Ovary (tissue), 9 donors: Measurements from ENCODE around the gene DST. TPM values are rescaled to one million over a fixed set of nuclear protein-coding genes. Genes with fewer than 3 reads are reported as not detected.
A peak's percentile ranks its signal among the peaks of the same experiment; 100 is the strongest.

Experiments used
- DNase-seq, 5 donors: peaks; one replicate each; pipeline ENCODE4 v3.0.0-alpha.2; 2019 to 2020
- H3K27ac ChIP-seq, 2 donors: fragments of 200-600 bp; one replicate each; pipeline versions ENCODE4 v1.5.1 to v1.8.0; 2019 to 2022
- H3K27me3 ChIP-seq: fragments of 200-600 bp; one replicate; pipeline ENCODE4 v1.8.0; 2022
- H3K36me3 ChIP-seq: fragments of 200-600 bp; sonication (generic); one replicate; pipeline ENCODE4 v1.5.1; 2019
- H3K4me1 ChIP-seq: one replicate; pipeline ENCODE4 v1.8.1; 2013; ENCODE audit warnings: mild to moderate bottlenecking, moderate library complexity; ENCODE audit not compliant: insufficient read depth
- H3K4me3 ChIP-seq: fragments of 200-600 bp; sonication (generic); one replicate; pipeline ENCODE4 v1.5.1; 2017
- H3K9me3 ChIP-seq, 2 donors: fragments of 200-600 bp in 1 of 2; sonication (generic) in 1 of 2; one replicate each; pipeline versions ENCODE4 v1.5.1 to v1.8.1; 2013 to 2019; ENCODE audit warnings: mild to moderate bottlenecking in 1 of 2, moderate library complexity in 1 of 2
- CTCF ChIP-seq, 3 donors: fragments of 450-650 bp in 2 of 3; fragments of 200-600 bp in 1 of 3; IDR thresholded peaks; one replicate each; pipeline versions ENCODE4 v1.5.1 to v1.8.0; 2016 to 2022; ENCODE audit warnings: antibody characterized with exemption in 3 of 3, mild to moderate bottlenecking in 1 of 3
- EP300 ChIP-seq: sonication (generic); formaldehyde crosslinking; IDR thresholded peaks from one replicate; pipeline ENCODE4 v1.6.1; 2017; ENCODE audit warnings: antibody characterized with exemption
- POLR2A ChIP-seq: fragments of 450-650 bp; IDR thresholded peaks from one replicate; pipeline ENCODE4 v1.6.1; 2017; ENCODE audit warnings: antibody characterized with exemption, mild to moderate bottlenecking, moderate library complexity
- WGBS, 3 donors: extraction: QIAGEN DNeasy Blood & Tissue Kit in 1 of 3; methylation state at CpG; one replicate each; pipeline versions ENCODE4 v1.1.5 to v1.1.7; 2013 to 2017; 5-methylcytosine and 5-hydroxymethylcytosine counted together
- intact Hi-C, 4 donors: fragments of 100-400 bp; cut with DNase I; formaldehyde crosslinking; loops; one replicate each; pipeline versions ENCODE4 v1.11.0 to v1.15.1; 2022 to 2023
- polyA plus RNA-seq, 2 donors: library from polyadenylated mRNA; stranded (reverse); fragments of 200-250 nt in 1 of 2; fragments of 350-450 nt in 1 of 2; fragmentation: Illumina TruSeq in 1 of 2; extraction: RNeasy Lipid Tissue Mini Kit (QIAGEN cat#74804) in 1 of 2; gene quantifications; one replicate each; pipeline ENCODE4 v1.2.3, GENCODE V29; 2013 to 2014
- total RNA-seq, 7 donors: library from RNA; depleted of rRNA in 2 of 7; stranded (reverse); fragments of >200 nt in 2 of 7; fragmentation: NEBNext Ultra II Directional in 3 of 7; extraction: Animal tissue kit (Norgen Biotek cat#: 25700) in 3 of 7; gene quantifications; one replicate each; pipeline versions ENCODE4 v1.1.0 to v1.2.4, GENCODE V29; 2016 to 2023
- donor health status: DM: no; HTN: no; CAD: no; lungs with moderate emphysema.
- donor health status: DM: no; HTN: no; CAD: no.
- donor health status: Bipolar disorder and iron deficiency.
- donor health status: DM: yes; HTN: yes; CAD: no.
- donor health status: DM: no; HTN: no; CAD: no.
- donor health status: DM: yes; HTN: yes; CAD: no.

The DST gene
- total and polyA plus RNA-seq, 9 donors, result 124 to 290 (median 174) TPM

- TF ChIP-seq POLR2A (no peak), EP300 (no peak), CTCF (IDR thresholded peaks at IDR 0.05) (no peak)
- H3K36me3 ChIP-seq, result no peaks in the 10 kb centered on the region
Observed at GRCh38 chr6:56459030-56459805, 183.5 kb downstream of the DST start.

GRCh38 chr6:56458324-56458884, 184.3 kb downstream of the DST start:
- TF ChIP-seq EP300 (no peak), CTCF (IDR thresholded peaks at IDR 0.05) (no peak), POLR2A (no peak)
- H3K27me3 ChIP-seq, result no peaks in the 10 kb centered on the region
- no peaks in the 10 kb centered on the region for H3K9me3 ChIP-seq
- no peaks in the 10 kb centered on the region for H3K36me3 ChIP-seq
- no peak for DNase-seq
- intact Hi-C loops, result no loop called here
- WGBS, 3 donors, result 79 to 84% (median 81%) methylated on average over 5 of the region's 5 CpGs
- no peaks in the 10 kb centered on the region for H3K4me1 ChIP-seq
- H3K27ac ChIP-seq, result no peak overlapping the region
- H3K4me3 ChIP-seq, result no peak overlapping the region

More at GRCh38 chr6:56459030-56459805, 183.5 kb downstream of the DST start:
- intact Hi-C loops, result no loop called here
- Histone ChIP-seq H3K9me3 (no peaks in the 10 kb centered on the region), H3K27me3 (no peaks in the 10 kb centered on the region), H3K4me3 (no peak overlapping the region), H3K27ac (no peak overlapping the region), H3K4me1 (no peaks in the 10 kb centered on the region)
- DNase-seq, result no peak
- WGBS, 3 donors, result 92 to 94% (median 93%) methylated on average over 13 of the region's 13 CpGs

GRCh38 chr6:56456785-56457184, 185.9 kb downstream of the DST start:
- no peak for DNase-seq
- no peaks in the 10 kb centered on the region for H3K36me3 ChIP-seq
- 67 to 79% (median 68%) methylated on average over 2 of the region's 2 CpGs for WGBS, 3 donors
- H3K27ac ChIP-seq, result no peak overlapping the region
- H3K27me3 ChIP-seq, result no peaks in the 10 kb centered on the region
- no peaks in the 10 kb centered on the region for H3K4me1 ChIP-seq
- intact Hi-C loops, result no loop called here
- no peak overlapping the region for H3K4me3 ChIP-seq
- no peaks in the 10 kb centered on the region for H3K9me3 ChIP-seq
- TF ChIP-seq EP300 (no peak), POLR2A (no peak), CTCF (IDR thresholded peaks at IDR 0.05) (no peak)

- no peaks in the 10 kb centered on the region for H3K36me3 ChIP-seq
- intact Hi-C loops, result no loop called here
- peak; percentile 78 to 94 (median 91) for DNase-seq
- H3K4me3 ChIP-seq, result no peak overlapping the region
- H3K27me3 ChIP-seq, result no peaks in the 10 kb centered on the region
- TF ChIP-seq POLR2A (no peak), CTCF (IDR thresholded peaks at IDR 0.05) (no peak)
- H3K9me3 ChIP-seq, result no peaks in the 10 kb centered on the region
- WGBS, 3 donors, result 42 to 47% (median 45%) methylated on average over 2 of the region's 2 CpGs
- H3K4me1 ChIP-seq, result peaks cover 11% of the 10 kb centered on the region
- peak overlapping the region in 1 of 2 donors; percentile 46 for H3K27ac ChIP-seq
Observed at GRCh38 chr6:56450882-56451739, 191.6 kb downstream of the DST start.
